DND-41 (cell line): ENCODE data around the gene TPCN1.

ENCODE experiments used
- ATAC-seq: fragments of 200-7000 bp; cut with Tn5 transposase; 3 replicates; pipeline ENCODE4 v1.9.1; 2021; ENCODE audit warnings: low read depth; ENCODE audit not compliant: insufficient read depth
- DNase-seq: peaks from one replicate; pipeline ENCODE4 v3.0.0-alpha.2; 2020
- H2AFZ ChIP-seq: 2 replicates; pipeline ENCODE4 v1.6.0; 2012; ENCODE audit warnings: low read depth, low read length
- H3K27ac ChIP-seq: 2 replicates; pipeline ENCODE4 v1.5.1; 2012; ENCODE audit warnings: low read length, inconsistent platforms
- H3K27me3 ChIP-seq: fragments of 200-600 bp; sonication (generic); 2 replicates; pipeline ENCODE4 v1.6.0; 2012; ENCODE audit warnings: low read length, mild to moderate bottlenecking, inconsistent platforms; ENCODE audit not compliant: insufficient read depth, poor library complexity
- H3K36me3 ChIP-seq: 2 replicates; pipeline ENCODE4 v1.5.1; 2012; ENCODE audit warnings: low read length, inconsistent platforms; ENCODE audit not compliant: insufficient read depth
- H3K4me1 ChIP-seq: 2 replicates; pipeline ENCODE4 v1.5.1; 2012; ENCODE audit warnings: mild to moderate bottlenecking, low read length; ENCODE audit not compliant: insufficient read depth
- H3K4me2 ChIP-seq: 2 replicates; pipeline ENCODE4 v1.6.0; 2012; ENCODE audit warnings: mild to moderate bottlenecking, moderate library complexity, low read length, inconsistent platforms; ENCODE audit not compliant: insufficient read depth
- H3K4me3 ChIP-seq, 2 experiments: fragments of 200-600 bp in 1 of 2; shearing (Covaris generic) in 1 of 2; 2 replicates each; pipeline ENCODE4 v1.5.1; 2012 to 2016; ENCODE audit warnings: inconsistent platforms in 2 of 2, low read length in 2 of 2, mild to moderate bottlenecking in 2 of 2, low read depth in 1 of 2, moderate library complexity in 1 of 2
- H3K79me2 ChIP-seq: 2 replicates; pipeline ENCODE4 v1.6.0; 2012; ENCODE audit warnings: low read length, inconsistent platforms; ENCODE audit not compliant: insufficient read depth
- H3K9ac ChIP-seq: 2 replicates; pipeline ENCODE4 v1.6.0; 2012; ENCODE audit warnings: low read depth, mild to moderate bottlenecking, inconsistent platforms, low read length, moderate library complexity
- H3K9me3 ChIP-seq: 2 replicates; pipeline ENCODE4 v1.5.1; 2012; ENCODE audit warnings: low read length, moderate library complexity, mild to moderate bottlenecking, inconsistent platforms; ENCODE audit not compliant: insufficient read depth, severe bottlenecking
- H4K20me1 ChIP-seq: 2 replicates; pipeline ENCODE4 v1.6.0; 2012; ENCODE audit warnings: low read length; ENCODE audit not compliant: insufficient read depth
- EZH2 ChIP-seq: IDR thresholded peaks from 3 replicates; pipeline ENCODE4 v1.6.1; 2012; ENCODE audit warnings: borderline replicate concordance, low read depth, mild to moderate bottlenecking, moderate library complexity, low read length, inconsistent platforms; ENCODE audit not compliant: severe bottlenecking
- TF ChIP-seq, protein P1 (sequence below): IDR thresholded peaks from 2 replicates; pipeline ENCODE4 v1.5.1; 2012; ENCODE audit warnings: borderline replicate concordance, low read length, moderate library complexity, mild to moderate bottlenecking; ENCODE audit not compliant: poor library complexity, severe bottlenecking; ENCODE audit errors: extremely low read depth

Gene TPCN1

DNA sequence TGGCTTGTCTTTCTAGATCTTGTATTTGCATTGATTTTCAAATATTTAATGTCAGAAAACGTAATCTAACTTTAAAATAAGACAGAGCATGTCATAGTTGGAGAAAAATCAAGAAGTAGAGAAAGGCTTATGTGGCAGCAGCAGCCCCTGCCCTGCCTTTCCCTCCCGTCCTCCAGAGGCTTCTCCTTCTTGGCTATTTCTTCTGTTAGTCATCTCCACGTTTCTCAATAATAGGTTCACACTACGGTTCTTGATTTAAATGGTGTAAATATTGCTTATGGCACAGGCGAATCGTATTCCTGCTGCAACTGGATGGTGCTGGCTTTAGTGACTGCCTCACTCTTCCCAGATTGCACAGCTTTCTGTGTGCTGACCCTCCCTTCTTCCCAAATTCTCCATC, 70.8 kb downstream of the TPCN1 start:
- Histone ChIP-seq H3K79me2 (no peaks in the 10 kb centered on the region), H2AFZ (no peak overlapping the region), H3K36me3 (peaks cover 83% of the 10 kb centered on the region), H3K4me2 (no peak overlapping the region), H3K4me3 (no peak overlapping the region), H4K20me1 (no peaks in the 10 kb centered on the region), H3K4me1 (no peaks in the 10 kb centered on the region), H3K27me3 (no peaks in the 10 kb centered on the region), H3K27ac (no peak overlapping the region), H3K9ac (no peak overlapping the region), H3K9me3 (no peaks in the 10 kb centered on the region)
- no peak for ATAC-seq
- no peak for TF ChIP-seq EZH2
- TF ChIP-seq, protein P1, sequence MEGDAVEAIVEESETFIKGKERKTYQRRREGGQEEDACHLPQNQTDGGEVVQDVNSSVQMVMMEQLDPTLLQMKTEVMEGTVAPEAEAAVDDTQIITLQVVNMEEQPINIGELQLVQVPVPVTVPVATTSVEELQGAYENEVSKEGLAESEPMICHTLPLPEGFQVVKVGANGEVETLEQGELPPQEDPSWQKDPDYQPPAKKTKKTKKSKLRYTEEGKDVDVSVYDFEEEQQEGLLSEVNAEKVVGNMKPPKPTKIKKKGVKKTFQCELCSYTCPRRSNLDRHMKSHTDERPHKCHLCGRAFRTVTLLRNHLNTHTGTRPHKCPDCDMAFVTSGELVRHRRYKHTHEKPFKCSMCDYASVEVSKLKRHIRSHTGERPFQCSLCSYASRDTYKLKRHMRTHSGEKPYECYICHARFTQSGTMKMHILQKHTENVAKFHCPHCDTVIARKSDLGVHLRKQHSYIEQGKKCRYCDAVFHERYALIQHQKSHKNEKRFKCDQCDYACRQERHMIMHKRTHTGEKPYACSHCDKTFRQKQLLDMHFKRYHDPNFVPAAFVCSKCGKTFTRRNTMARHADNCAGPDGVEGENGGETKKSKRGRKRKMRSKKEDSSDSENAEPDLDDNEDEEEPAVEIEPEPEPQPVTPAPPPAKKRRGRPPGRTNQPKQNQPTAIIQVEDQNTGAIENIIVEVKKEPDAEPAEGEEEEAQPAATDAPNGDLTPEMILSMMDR = no peak
- no peak for DNase-seq

DNA sequence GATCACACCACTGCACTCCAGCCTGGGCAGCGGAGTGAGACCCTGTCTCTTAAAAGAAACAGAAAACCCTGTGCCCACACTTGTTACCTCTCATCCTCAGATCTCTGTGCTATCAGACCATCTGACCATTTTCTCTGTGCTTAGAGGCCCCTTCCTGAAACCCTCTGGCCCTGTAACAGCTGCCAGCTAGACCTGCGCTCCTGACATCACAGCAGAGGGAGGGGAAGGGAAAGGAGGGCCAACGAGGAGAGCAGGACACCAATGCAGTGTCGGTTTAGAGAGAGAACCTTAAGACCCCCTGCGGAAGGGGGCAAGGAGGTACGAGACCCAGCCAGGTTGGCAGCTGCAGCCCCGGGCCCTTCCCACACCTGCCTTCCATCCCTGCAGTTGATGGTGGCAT, 71.3 kb downstream of the TPCN1 start:
- Histone ChIP-seq H3K4me3 (no peak overlapping the region), H3K27ac (no peak overlapping the region; the same call in 1 of the 2 replicates), H3K9me3 (no peaks in the 10 kb centered on the region), H3K27me3 (no peaks in the 10 kb centered on the region), H3K4me2 (no peak overlapping the region), H4K20me1 (no peaks in the 10 kb centered on the region), H3K4me1 (no peaks in the 10 kb centered on the region), H3K9ac (no peak overlapping the region), H3K79me2 (no peaks in the 10 kb centered on the region), H2AFZ (no peak overlapping the region), H3K36me3 (peaks cover 86% of the 10 kb centered on the region)
- TF ChIP-seq, protein P1 = no peak
- TF ChIP-seq EZH2 = no peak
- ATAC-seq (no peak), DNase-seq (no peak)

DNA sequence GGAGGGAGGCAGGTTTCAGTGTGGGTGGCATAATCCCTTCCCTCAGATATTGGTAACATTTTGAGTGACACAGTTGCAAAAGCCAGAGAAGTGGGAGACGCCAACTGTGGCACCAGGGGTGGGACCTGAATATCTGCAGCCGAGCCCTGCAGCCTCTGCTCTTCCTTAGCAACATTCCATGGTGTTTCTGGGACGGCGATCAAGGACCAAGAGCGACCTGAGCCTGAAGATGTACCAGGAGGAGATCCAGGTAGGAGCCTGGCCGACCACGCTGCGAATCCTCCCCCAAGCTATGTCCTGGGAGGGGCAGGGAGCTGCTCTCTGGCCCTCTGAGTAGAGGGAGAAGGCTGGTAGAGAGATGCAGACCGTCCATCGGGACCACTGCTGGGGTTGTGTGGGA, 71.8 kb downstream of the TPCN1 start:
- TF ChIP-seq EZH2 = no peak
- TF ChIP-seq, protein P1 = no peak
- Histone ChIP-seq H2AFZ (no peak overlapping the region), H3K4me2 (no peak overlapping the region), H3K9me3 (no peaks in the 10 kb centered on the region), H4K20me1 (no peaks in the 10 kb centered on the region), H3K36me3 (peaks cover 87% of the 10 kb centered on the region), H3K9ac (no peak overlapping the region), H3K4me1 (no peaks in the 10 kb centered on the region), H3K27ac (no peak overlapping the region), H3K79me2 (no peaks in the 10 kb centered on the region), H3K4me3 (no peak overlapping the region), H3K27me3 (no peaks in the 10 kb centered on the region)
- ATAC-seq (no peak), DNase-seq (no peak)

DNA sequence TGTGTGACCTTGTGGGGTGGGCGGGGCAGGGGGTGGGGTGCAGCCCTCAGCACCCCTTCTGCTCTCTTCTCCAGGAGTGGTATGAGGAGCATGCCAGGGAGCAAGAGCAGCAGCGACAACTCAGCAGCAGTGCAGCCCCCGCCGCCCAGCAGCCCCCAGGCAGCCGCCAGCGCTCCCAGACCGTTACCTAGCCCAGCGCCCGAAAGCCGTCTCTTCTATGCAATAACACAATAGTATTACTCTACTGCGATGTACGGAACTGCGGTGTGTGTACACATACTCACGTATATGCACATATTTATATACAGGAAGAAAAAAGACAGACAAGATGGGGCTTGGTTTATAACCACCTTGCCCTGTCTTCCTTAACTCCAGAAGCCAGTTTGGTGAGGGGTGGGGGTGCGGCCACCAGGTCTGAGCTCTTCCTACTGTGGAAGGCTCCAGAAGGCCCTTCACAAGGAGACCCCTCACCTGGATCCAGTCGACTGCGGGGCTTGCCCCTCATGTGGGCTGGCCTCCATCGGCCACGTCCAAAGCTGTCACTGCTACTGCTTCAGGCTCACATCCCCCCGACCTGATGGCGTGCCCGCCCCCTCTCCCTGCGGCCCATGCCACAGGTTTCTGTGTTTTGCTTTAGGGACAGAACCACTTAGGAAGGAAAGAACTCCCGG, 74.8 kb downstream of the TPCN1 start:
- Histone ChIP-seq H3K4me2 (no peak overlapping the region), H3K36me3 (peaks cover 79% of the 10 kb centered on the region), H3K9ac (no peak overlapping the region), H3K79me2 (no peaks in the 10 kb centered on the region), H3K27me3 (no peaks in the 10 kb centered on the region), H3K9me3 (no peaks in the 10 kb centered on the region), H3K4me3 (no peak overlapping the region), H3K4me1 (no peaks in the 10 kb centered on the region), H4K20me1 (no peaks in the 10 kb centered on the region), H3K27ac (no peak overlapping the region), H2AFZ (no peak overlapping the region)
- ATAC-seq (no peak), DNase-seq (no peak)
- TF ChIP-seq, protein P1 = no peak
- no peak for TF ChIP-seq EZH2
